GM23338 (cell line): ENCODE results near the gene RBM27. TPM values are rescaled to one million over a fixed set of nuclear protein-coding genes. Genes with fewer than 3 reads are reported as not detected.

ENCODE experiments used
- ATAC-seq: fragments of 200-7000 bp; cut with Tn5 transposase; 3 replicates; pipeline ENCODE4 v1.9.1; 2020
- DNase-seq: peaks from one replicate; pipeline ENCODE4 v3.0.0-alpha.2; 2015; ENCODE audit warnings: low spot score
- H2AFZ ChIP-seq: fragments of 200-600 bp; sonication (generic); 2 replicates; pipeline ENCODE4 v1.8.0; 2016; ENCODE audit warnings: antibody characterized with exemption, mild to moderate bottlenecking, moderate library complexity
- H3F3A ChIP-seq: fragments of 200-600 bp; sonication (generic); replicated peaks from 2 replicates; pipeline ENCODE4 v1.8.0; 2017; ENCODE audit warnings: antibody characterized with exemption, mixed run types, low read depth
- H3K27ac ChIP-seq: fragments of 200-600 bp; sonication (generic); 2 replicates; pipeline ENCODE4 v1.6.1; 2016; ENCODE audit warnings: low read depth
- H3K27me3 ChIP-seq: fragments of 200-600 bp; sonication (generic); 2 replicates; pipeline ENCODE4 v1.8.0; 2016; ENCODE audit warnings: mild to moderate bottlenecking, mixed run types, moderate library complexity; ENCODE audit not compliant: insufficient read depth
- H3K36me3 ChIP-seq: fragments of 200-600 bp; sonication (generic); 2 replicates; pipeline ENCODE4 v1.8.0; 2016; ENCODE audit warnings: mild to moderate bottlenecking; ENCODE audit not compliant: insufficient read depth
- H3K4me1 ChIP-seq: fragments of 200-600 bp; sonication (generic); 2 replicates; pipeline ENCODE4 v1.8.0; 2016; ENCODE audit warnings: mild to moderate bottlenecking, moderate library complexity; ENCODE audit not compliant: insufficient read depth
- H3K4me2 ChIP-seq: fragments of 200-600 bp; sonication (generic); 2 replicates; pipeline ENCODE4 v1.7.1; 2017; ENCODE audit warnings: mixed run types
- H3K4me3 ChIP-seq: fragments of 200-600 bp; sonication (generic); 2 replicates; pipeline ENCODE4 v1.6.1; 2016; ENCODE audit warnings: mixed run types
- H3K79me2 ChIP-seq: fragments of 200-600 bp; sonication (generic); replicated peaks from 2 replicates; pipeline ENCODE4 v1.8.0; 2017; ENCODE audit warnings: mild to moderate bottlenecking; ENCODE audit not compliant: insufficient read depth
- H3K9me2 ChIP-seq: fragments of 200-600 bp; sonication (generic); 2 replicates; pipeline ENCODE4 v1.8.0; 2017; ENCODE audit not compliant: insufficient read depth
- H4K20me1 ChIP-seq: fragments of 200-600 bp; sonication (generic); replicated peaks from 2 replicates; pipeline ENCODE4 v1.8.0; 2017; ENCODE audit warnings: mild to moderate bottlenecking; ENCODE audit not compliant: insufficient read depth
- H3K27ac Mint-ChIP-seq: 2 replicates; pipeline ENCODE4 v1.8.0; 2020; ENCODE audit warnings: inconsistent platforms, mild to moderate bottlenecking, moderate library complexity, mixed read lengths
- H3K27me3 Mint-ChIP-seq: 3 replicates; pipeline ENCODE4 v1.8.0; 2022; ENCODE audit warnings: low read depth, mild to moderate bottlenecking, moderate library complexity, mixed read lengths, inconsistent platforms; ENCODE audit not compliant: insufficient read depth, poor library complexity
- H3K36me3 Mint-ChIP-seq: 3 replicates; pipeline ENCODE4 v1.8.0; 2021; ENCODE audit warnings: low read depth, mild to moderate bottlenecking, inconsistent platforms, moderate library complexity, mixed read lengths
- H3K4me1 Mint-ChIP-seq: 3 replicates; pipeline ENCODE4 v1.8.0; 2020; ENCODE audit warnings: mild to moderate bottlenecking, inconsistent platforms, mixed read lengths
- H3K4me3 Mint-ChIP-seq: 3 replicates; pipeline ENCODE4 v1.8.0; 2021; ENCODE audit warnings: moderate library complexity, mild to moderate bottlenecking, inconsistent platforms, mixed read lengths
- H3K9me3 Mint-ChIP-seq: 3 replicates; pipeline ENCODE4 v1.8.0; 2020; ENCODE audit warnings: moderate library complexity, mild to moderate bottlenecking, inconsistent platforms, mixed read lengths
- CREB1 ChIP-seq: fragments of 250-450 bp; sonication (Bioruptor Pico); IDR thresholded peaks from 2 replicates; pipeline ENCODE4 v1.5.0; 2020; ENCODE audit warnings: low read depth, mild to moderate bottlenecking, moderate library complexity
- EZH2 ChIP-seq: fragments of 200-600 bp; sonication (generic); IDR thresholded peaks from one replicate; pipeline ENCODE4 v1.8.0; 2017; ENCODE audit warnings: antibody characterized with exemption, mild to moderate bottlenecking, low read depth; ENCODE audit not compliant: unreplicated experiment
- EZH2phosphoT487 ChIP-seq: fragments of 200-600 bp; sonication (generic); IDR thresholded peaks from one replicate; pipeline ENCODE4 v1.8.1; 2018; ENCODE audit warnings: antibody characterized with exemption; ENCODE audit not compliant: unreplicated experiment
- POLR2AphosphoS5 ChIP-seq: IDR thresholded peaks from 2 replicates; pipeline ENCODE4 v1.6.1; 2016; ENCODE audit warnings: antibody characterized with exemption, low read depth
- STAT1 ChIP-seq: IDR thresholded peaks from one replicate; pipeline ENCODE4 v1.6.1; 2016; ENCODE audit warnings: antibody characterized with exemption; ENCODE audit not compliant: unreplicated experiment
- polyA plus RNA-seq: library from polyadenylated mRNA; unstranded; fragments of >200 nt; fragmentation: Nextera tagmentation; extraction: Ambion mirVana; gene quantifications from 2 replicates; pipeline ENCODE4 v1.2.1, GENCODE V29; 2016
- small RNA-seq: library from RNA; depleted of rRNA; stranded (forward); fragments of <200 nt; gene quantifications from one replicate; pipeline ENCODE3, GENCODE V24; 2014; ENCODE audit warnings: low replicate concordance
- total RNA-seq: library from RNA; depleted of rRNA; stranded (reverse); fragments of >200 nt; shearing (Covaris generic); gene quantifications from 2 replicates; pipeline ENCODE4 v1.2.3, GENCODE V29; 2014; rRNA removed
- TF ChIP-seq, protein P1 (sequence below): fragments of 250-450 bp; sonication (Bioruptor Pico); IDR thresholded peaks from 2 replicates; pipeline ENCODE4 v1.5.0; 2020; ENCODE audit warnings: mild to moderate bottlenecking, moderate library complexity

Gene RBM27
- total and polyA plus RNA-seq, 2 experiments from 2014 or later = 22.4 to 59.5 TPM

DNA sequence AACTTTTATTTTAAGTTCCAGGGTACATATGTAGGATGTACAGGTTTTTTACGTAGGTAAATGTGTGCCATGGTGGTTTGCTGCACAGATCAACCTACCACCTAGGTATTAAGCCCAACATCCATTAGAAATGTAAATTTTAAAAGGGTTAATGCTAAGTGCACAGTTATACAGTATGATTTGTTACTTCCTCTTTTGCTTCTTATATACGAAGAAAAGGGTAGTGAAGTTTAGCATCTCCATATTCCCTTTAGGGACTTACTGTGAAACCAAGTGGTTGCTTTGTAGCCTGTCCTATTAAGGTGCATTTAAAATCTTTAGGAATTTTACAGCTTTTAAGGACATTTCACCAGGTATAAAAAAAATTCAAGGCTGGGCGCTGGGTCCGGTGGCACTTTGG, 46.4 kb downstream of the RBM27 start:
- H3K27ac Mint-ChIP-seq = no peak overlapping the region
- Histone ChIP-seq H3K27ac (peak overlapping the region; percentile 55; the same call in 1 of the 2 replicates), H3K79me2 (peaks cover 40% of the 10 kb centered on the region), H3K27me3 (no peaks in the 10 kb centered on the region), H3K4me3 (no peak overlapping the region), H3K36me3 (peaks cover 22% of the 10 kb centered on the region; the same call in 1 of the 2 replicates), H3K4me1 (no peaks in the 10 kb centered on the region), H4K20me1 (0 out of 2 replicates have a peak, but pooled peaks cover 10% of the 10 kb centered on the region), H3K9me2 (no peaks in the 10 kb centered on the region), H2AFZ (no peak overlapping the region), H3K4me2 (no peak overlapping the region), H3F3A (no peaks in the 10 kb centered on the region)
- H3K9me3 Mint-ChIP-seq = no peaks in the 10 kb centered on the region
- no peaks in the 10 kb centered on the region for H3K27me3 Mint-ChIP-seq
- TF ChIP-seq POLR2AphosphoS5 (no peak), STAT1 (no peak), EZH2phosphoT487 (no peak), CREB1 (CRISPR knock-in tag) (no peak), EZH2 (no peak)
- TF ChIP-seq, protein P1, sequence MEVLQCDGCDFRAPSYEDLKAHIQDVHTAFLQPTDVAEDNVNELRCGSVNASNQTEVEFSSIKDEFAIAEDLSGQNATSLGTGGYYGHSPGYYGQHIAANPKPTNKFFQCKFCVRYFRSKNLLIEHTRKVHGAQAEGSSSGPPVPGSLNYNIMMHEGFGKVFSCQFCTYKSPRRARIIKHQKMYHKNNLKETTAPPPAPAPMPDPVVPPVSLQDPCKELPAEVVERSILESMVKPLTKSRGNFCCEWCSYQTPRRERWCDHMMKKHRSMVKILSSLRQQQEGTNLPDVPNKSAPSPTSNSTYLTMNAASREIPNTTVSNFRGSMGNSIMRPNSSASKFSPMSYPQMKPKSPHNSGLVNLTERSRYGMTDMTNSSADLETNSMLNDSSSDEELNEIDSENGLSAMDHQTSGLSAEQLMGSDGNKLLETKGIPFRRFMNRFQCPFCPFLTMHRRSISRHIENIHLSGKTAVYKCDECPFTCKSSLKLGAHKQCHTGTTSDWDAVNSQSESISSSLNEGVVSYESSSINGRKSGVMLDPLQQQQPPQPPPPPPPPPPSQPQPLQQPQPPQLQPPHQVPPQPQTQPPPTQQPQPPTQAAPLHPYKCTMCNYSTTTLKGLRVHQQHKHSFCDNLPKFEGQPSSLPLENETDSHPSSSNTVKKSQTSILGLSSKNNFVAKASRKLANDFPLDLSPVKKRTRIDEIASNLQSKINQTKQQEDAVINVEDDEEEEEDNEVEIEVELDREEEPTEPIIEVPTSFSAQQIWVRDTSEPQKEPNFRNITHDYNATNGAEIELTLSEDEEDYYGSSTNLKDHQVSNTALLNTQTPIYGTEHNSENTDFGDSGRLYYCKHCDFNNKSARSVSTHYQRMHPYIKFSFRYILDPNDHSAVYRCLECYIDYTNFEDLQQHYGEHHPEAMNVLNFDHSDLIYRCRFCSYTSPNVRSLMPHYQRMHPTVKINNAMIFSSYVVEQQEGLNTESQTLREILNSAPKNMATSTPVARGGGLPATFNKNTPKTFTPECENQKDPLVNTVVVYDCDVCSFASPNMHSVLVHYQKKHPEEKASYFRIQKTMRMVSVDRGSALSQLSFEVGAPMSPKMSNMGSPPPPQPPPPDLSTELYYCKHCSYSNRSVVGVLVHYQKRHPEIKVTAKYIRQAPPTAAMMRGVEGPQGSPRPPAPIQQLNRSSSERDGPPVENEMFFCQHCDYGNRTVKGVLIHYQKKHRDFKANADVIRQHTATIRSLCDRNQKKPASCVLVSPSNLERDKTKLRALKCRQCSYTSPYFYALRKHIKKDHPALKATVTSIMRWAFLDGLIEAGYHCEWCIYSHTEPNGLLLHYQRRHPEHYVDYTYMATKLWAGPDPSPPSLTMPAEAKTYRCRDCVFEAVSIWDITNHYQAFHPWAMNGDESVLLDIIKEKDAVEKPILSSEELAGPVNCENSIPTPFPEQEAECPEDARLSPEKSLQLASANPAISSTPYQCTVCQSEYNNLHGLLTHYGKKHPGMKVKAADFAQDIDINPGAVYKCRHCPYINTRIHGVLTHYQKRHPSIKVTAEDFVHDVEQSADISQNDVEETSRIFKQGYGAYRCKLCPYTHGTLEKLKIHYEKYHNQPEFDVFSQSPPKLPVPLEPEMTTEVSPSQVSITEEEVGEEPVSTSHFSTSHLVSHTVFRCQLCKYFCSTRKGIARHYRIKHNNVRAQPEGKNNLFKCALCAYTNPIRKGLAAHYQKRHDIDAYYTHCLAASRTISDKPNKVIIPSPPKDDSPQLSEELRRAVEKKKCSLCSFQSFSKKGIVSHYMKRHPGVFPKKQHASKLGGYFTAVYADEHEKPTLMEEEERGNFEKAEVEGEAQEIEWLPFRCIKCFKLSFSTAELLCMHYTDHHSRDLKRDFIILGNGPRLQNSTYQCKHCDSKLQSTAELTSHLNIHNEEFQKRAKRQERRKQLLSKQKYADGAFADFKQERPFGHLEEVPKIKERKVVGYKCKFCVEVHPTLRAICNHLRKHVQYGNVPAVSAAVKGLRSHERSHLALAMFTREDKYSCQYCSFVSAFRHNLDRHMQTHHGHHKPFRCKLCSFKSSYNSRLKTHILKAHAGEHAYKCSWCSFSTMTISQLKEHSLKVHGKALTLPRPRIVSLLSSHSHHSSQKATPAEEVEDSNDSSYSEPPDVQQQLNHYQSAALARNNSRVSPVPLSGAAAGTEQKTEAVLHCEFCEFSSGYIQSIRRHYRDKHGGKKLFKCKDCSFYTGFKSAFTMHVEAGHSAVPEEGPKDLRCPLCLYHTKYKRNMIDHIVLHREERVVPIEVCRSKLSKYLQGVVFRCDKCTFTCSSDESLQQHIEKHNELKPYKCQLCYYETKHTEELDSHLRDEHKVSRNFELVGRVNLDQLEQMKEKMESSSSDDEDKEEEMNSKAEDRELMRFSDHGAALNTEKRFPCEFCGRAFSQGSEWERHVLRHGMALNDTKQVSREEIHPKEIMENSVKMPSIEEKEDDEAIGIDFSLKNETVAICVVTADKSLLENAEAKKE = no peak
- H3K4me1 Mint-ChIP-seq = no peaks in the 10 kb centered on the region
- DNase-seq = no peak
- no peak overlapping the region for H3K4me3 Mint-ChIP-seq
- peaks cover 32% of the 10 kb centered on the region for H3K36me3 Mint-ChIP-seq
- no peak for ATAC-seq

Small RNA genes within 50 kb of the gene (small RNA-seq; reads per million reads assigned to genes)
- not detected for gene RNU7-180P

Other genes starting within 250 kb of the RBM27 start
- gene PLAC8L1, start 98.0 kb upstream of the RBM27 start, total RNA-seq = not detected in 2 replicates
- gene PLAC8L1, start 98.0 kb upstream of the RBM27 start, polyA plus RNA-seq = 0.63 and 2.0 TPM in 2 replicates
- gene LARS1, start 21.0 kb upstream of the RBM27 start, total RNA-seq = 207 and 235 TPM in 2 replicates
- 557 and 576 TPM in 2 replicates for gene LARS1, start 21.0 kb upstream of the RBM27 start, polyA plus RNA-seq
- gene POU4F3, start 135.2 kb downstream of the RBM27 start, total RNA-seq = 0.49 TPM in 1 of 2 replicates, not detected in the other
- gene POU4F3, start 135.2 kb downstream of the RBM27 start, polyA plus RNA-seq = 0.09 TPM in 1 of 2 replicates, not detected in the other
- gene TCERG1, start 243.7 kb downstream of the RBM27 start, total RNA-seq = 103 and 127 TPM in 2 replicates
- 154 and 178 TPM in 2 replicates for gene TCERG1, start 243.7 kb downstream of the RBM27 start, polyA plus RNA-seq